HCT116 (cell line): Measurements from ENCODE around the gene IFI16. TPM values are rescaled to one million over a fixed set of nuclear protein-coding genes. Genes with fewer than 3 reads are reported as not detected.

Experiments
- ATAC-seq: fragments of 200-7000 bp; cut with Tn5 transposase; 2 replicates; pipeline ENCODE4 v1.9.1; 2020; ENCODE audit warnings: mild to moderate bottlenecking, moderate library complexity
- BruUV-seq: library from RNA; stranded (reverse); fragments of 400-500 nt; replicated peaks from 2 replicates; lab custom pipeline; 2021; lab: Mats Ljungman, UMichigan
- CTCF ChIA-PET: fragments of 300-600 bp; sonication (Branson Sonifier 250); formaldehyde crosslinking; loops from one replicate; lab custom pipeline; 2021; ENCODE audit warnings: antibody characterized with exemption; lab: Charles Lee
- POLR2A ChIA-PET: fragments of 300-600, 350-600 bp; sonication (Branson Sonifier 250); formaldehyde crosslinking; loops from one replicate; lab custom pipeline; 2021; ENCODE audit warnings: antibody characterized with exemption; lab: Charles Lee
- RAD21 ChIA-PET, 2 experiments: fragments of 300-600 bp; sonication (Branson Sonifier 250); formaldehyde crosslinking; loops; one replicate each; lab custom pipeline; 2023; ENCODE audit warnings: low total read pairs in 2 of 2; ENCODE audit not compliant: uncharacterized antibody in 2 of 2, unreplicated experiment in 2 of 2, low non-redundant PET in 1 of 2; lab: Charles Lee
- DNase-seq: peaks from one replicate; pipeline ENCODE4 v3.0.0-alpha.2; 2010; ENCODE audit warnings: low read depth, low spot score
- H2AFZ ChIP-seq: fragments of 200-600 bp; shearing (Covaris generic), sonication (generic); 2 replicates; pipeline ENCODE4 v1.6.1; 2017; ENCODE audit warnings: low read depth, mixed run types, mixed read lengths, antibody characterized with exemption, low read length; ENCODE audit not compliant: poor library complexity, severe bottlenecking
- H3K27ac ChIP-seq: 2 replicates; pipeline ENCODE4 v1.5.1; 2012; ENCODE audit warnings: low read depth, low read length
- H3K27me3 ChIP-seq: fragments of 200-600 bp; sonication (generic); 2 replicates; pipeline ENCODE4 v1.6.1; 2016; ENCODE audit warnings: mixed run types, low read length, mixed read lengths; ENCODE audit not compliant: insufficient read depth
- H3K36me3 ChIP-seq, 2 experiments: fragments of 200-500 bp in 1 of 2; fragments of 200-600 bp in 1 of 2; sonication (Bioruptor generic) in 1 of 2; sonication (generic) in 1 of 2; 2 replicates each; pipeline versions ENCODE4 v1.5.1 to v1.6.1; 2014 to 2016; ENCODE audit warnings: low read length in 2 of 2, inconsistent platforms in 1 of 2, mixed read lengths in 1 of 2, mixed run types in 1 of 2; ENCODE audit not compliant: insufficient read depth in 2 of 2, control insufficient read depth in 1 of 2
- H3K4me1 ChIP-seq, 2 experiments: fragments of 200-600 bp in 1 of 2; sonication (generic) in 1 of 2; 2 replicates each; pipeline versions ENCODE4 v1.5.1 to v1.6.1; 2012 to 2017; ENCODE audit warnings: low read length in 2 of 2, inconsistent platforms in 1 of 2, mild to moderate bottlenecking in 1 of 2, mixed read lengths in 1 of 2, mixed run types in 1 of 2, moderate library complexity in 1 of 2; ENCODE audit not compliant: insufficient read depth in 2 of 2, control insufficient read depth in 1 of 2
- H3K4me2 ChIP-seq: fragments of 200-600 bp; sonication (generic); 2 replicates; pipeline ENCODE4 v1.6.1; 2017; ENCODE audit warnings: mixed run types, low read length, mixed read lengths
- H3K4me3 ChIP-seq, 2 experiments: fragments of 200-600 bp in 1 of 2; sonication (generic) in 1 of 2; replicated peaks in 1 of 2; 2 replicates each; pipeline ENCODE4 v1.5.1; 2011 to 2016; ENCODE audit warnings: low read length in 2 of 2, control low read depth in 1 of 2, low read depth in 1 of 2, mild to moderate bottlenecking in 1 of 2, mixed read lengths in 1 of 2, mixed run types in 1 of 2
- H3K79me2 ChIP-seq: fragments of 200-600 bp; sonication (generic); 2 replicates; pipeline ENCODE4 v1.6.1; 2017; ENCODE audit warnings: mild to moderate bottlenecking, mixed run types, low read length, moderate library complexity, mixed read lengths; ENCODE audit not compliant: insufficient read depth
- H3K9ac ChIP-seq: fragments of 200-600 bp; sonication (generic); 2 replicates; pipeline ENCODE4 v1.6.1; 2016; ENCODE audit warnings: low read length, mixed read lengths
- H3K9me2 ChIP-seq: fragments of 200-600 bp; sonication (generic), shearing (Covaris generic); 2 replicates; pipeline ENCODE4 v1.6.1; 2017; ENCODE audit warnings: mixed run types, mild to moderate bottlenecking, moderate library complexity; ENCODE audit not compliant: insufficient read depth
- H3K9me3 ChIP-seq, 2 experiments: fragments of 200-500 bp in 1 of 2; fragments of 200-600 bp in 1 of 2; sonication (Bioruptor generic) in 1 of 2; sonication (generic) in 1 of 2; 2 replicates each; pipeline ENCODE4 v1.6.1; 2014 to 2017; ENCODE audit warnings: low read length in 2 of 2, mixed read lengths in 2 of 2, inconsistent platforms in 1 of 2, low read depth in 1 of 2, mild to moderate bottlenecking in 1 of 2, mixed run types in 1 of 2, moderate library complexity in 1 of 2; ENCODE audit not compliant: control insufficient read depth in 1 of 2, insufficient read depth in 1 of 2
- H4K20me1 ChIP-seq: fragments of 200-600 bp; sonication (generic), shearing (Covaris generic); 2 replicates; pipeline ENCODE4 v1.6.1; 2017; ENCODE audit warnings: mixed run types, mild to moderate bottlenecking, moderate library complexity; ENCODE audit not compliant: insufficient read depth
- CEBPB ChIP-seq: IDR thresholded peaks from 2 replicates; pipeline ENCODE4 v1.6.1; 2012; ENCODE audit warnings: low read depth
- CTCF ChIP-seq, 3 experiments: fragments of 200-600 bp in 1 of 3; sonication (generic) in 1 of 3; IDR thresholded peaks in 2 of 3; conservative IDR thresholded peaks in 1 of 3; 2 replicates each; pipeline ENCODE4 v1.5.1; 2012 to 2017; ENCODE audit warnings: low read depth in 2 of 3, low read length in 2 of 3, antibody characterized with exemption in 1 of 3, borderline replicate concordance in 1 of 3, control low read depth in 1 of 3, mild to moderate bottlenecking in 1 of 3, mixed read lengths in 1 of 3, mixed run types in 1 of 3, moderate library complexity in 1 of 3; ENCODE audit not compliant: insufficient read depth in 1 of 3
- ELF1 ChIP-seq: IDR thresholded peaks from 2 replicates; pipeline ENCODE4 v1.6.1; 2012; ENCODE audit warnings: low read depth, borderline replicate concordance
- POLR2A ChIP-seq: IDR thresholded peaks from 2 replicates; pipeline ENCODE4 v1.7.0; 2011; ENCODE audit warnings: borderline replicate concordance; ENCODE audit not compliant: insufficient read depth, insufficient read length; ENCODE audit errors: extremely low read depth
- RAD21 ChIP-seq: IDR thresholded peaks from 2 replicates; pipeline ENCODE4 v1.6.1; 2012; ENCODE audit warnings: low read depth, mild to moderate bottlenecking
- REST ChIP-seq: IDR thresholded peaks from 2 replicates; pipeline ENCODE4 v1.6.1; 2012; ENCODE audit warnings: low read depth
- SRF ChIP-seq: IDR thresholded peaks from 2 replicates; pipeline ENCODE4 v1.6.1; 2012; ENCODE audit warnings: low read depth
- TCF7L2 ChIP-seq: IDR thresholded peaks from 2 replicates; pipeline ENCODE4 v1.7.0; 2011; ENCODE audit warnings: borderline replicate concordance, inconsistent platforms; ENCODE audit not compliant: insufficient read depth, insufficient read length; ENCODE audit errors: extremely low read depth
- ZFX ChIP-seq: fragments of 450-650 bp; IDR thresholded peaks from 2 replicates; pipeline ENCODE4 v1.6.1; 2017
- intact Hi-C: fragments of 100-400 bp; cut with micrococcal nuclease; formaldehyde crosslinking; loops from 2 replicates; pipeline ENCODE4 v1.10.0; 2022
- total RNA-seq: library from RNA; stranded (reverse); gene quantifications from one replicate; pipeline ENCODE4 v1.2.1, GENCODE V29; 2021; ENCODE audit not compliant: unreplicated experiment

The IFI16 gene
- total RNA-seq, 1 experiment from 2014 or later = 1.6 TPM

- POLR2A ChIA-PET = no interaction called here
- Histone ChIP-seq H4K20me1 (no peaks in the 10 kb centered on the region), H3K4me2 (no peak overlapping the region), H3K79me2 (no peaks in the 10 kb centered on the region), H3K36me3 (no peaks in the 10 kb centered on the region), H3K4me1 (peaks cover 6 to 8% of the 10 kb centered on the region in 2 experiments), H3K9me2 (no peaks in the 10 kb centered on the region), H3K27ac (no peak overlapping the region), H3K4me3 (no peak overlapping the region), H3K9ac (no peak overlapping the region), H3K27me3 (no peaks in the 10 kb centered on the region), H2AFZ (no peak overlapping the region), H3K9me3 (no peaks in the 10 kb centered on the region)
- DNase-seq (no peak), ATAC-seq (no peak)
- CTCF ChIA-PET = no interaction called here
- no TSS peak for BruUV-seq
- no peak for TF ChIP-seq TCF7L2
- no peak for TF ChIP-seq POLR2A
- TF ChIP-seq CEBPB = no peak
- no peak for TF ChIP-seq SRF
- no peak for TF ChIP-seq CTCF (IDR thresholded peaks at IDR 0.05 in 2 of 3, conservative IDR thresholded peaks at IDR 0.05 in 1 of 3; ENCODE audit: borderline replicate concordance in 1 of 3, insufficient read depth in 1 of 3, low read depth in 2 of 3, low read length in 2 of 3)
- no peak for TF ChIP-seq ZFX
- TF ChIP-seq REST = no peak
- no peak for TF ChIP-seq ELF1
- no peak for TF ChIP-seq RAD21
- intact Hi-C loops = loop anchor here (5.0 to 10.0 kb wide), 2 partner anchors 752 to 1035 kb away; no protein-coding TSS in a partner anchor
- RAD21 ChIA-PET = no interaction called here
Observed at GRCh38 chr1:158996998-158997397, 12.7 kb upstream of the IFI16 start.
